GM18502 (cell line): ENCODE results near the gene C14orf119.
A peak's percentile ranks its signal among the peaks of the same experiment; 100 is the strongest.
"Not testable (repeated sequence)": the region's sequence is repeated elsewhere in the genome, so short reads cannot be mapped to it uniquely, and the experiment has no call there.

Source experiments
- ATAC-seq: cut with Tn5 transposase; IDR thresholded peaks from one replicate; pipeline ENCODE4 v1.9.1; 2021; ENCODE audit warnings: mild to moderate bottlenecking; ENCODE audit not compliant: unreplicated experiment, poor library complexity

The C14orf119 gene

DNA sequence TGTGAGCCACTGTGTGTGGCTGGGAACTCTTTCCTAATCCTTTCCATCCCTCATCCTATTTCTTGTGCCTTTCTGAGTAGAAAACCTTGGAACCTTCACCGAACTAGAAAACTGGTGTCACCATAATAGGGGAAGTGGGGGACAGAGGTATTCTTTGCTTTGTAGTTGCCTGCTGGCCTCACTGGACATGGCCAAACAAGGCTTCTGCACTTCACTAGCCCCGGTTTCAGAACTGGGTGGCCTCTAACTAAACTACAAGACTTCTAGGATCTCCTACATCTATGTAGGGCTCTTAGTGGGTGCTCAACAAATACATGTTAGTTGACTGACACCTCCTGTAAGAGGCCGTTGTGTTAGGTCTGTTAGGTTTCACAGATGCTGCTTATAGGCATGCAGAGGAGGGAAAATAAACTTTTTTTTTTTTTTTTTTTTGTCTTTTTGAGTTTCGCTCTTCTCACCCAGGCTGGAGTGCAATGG lies 10.1 kb downstream of the C14orf119 start:
- ATAC-seq, result no peak

DNA sequence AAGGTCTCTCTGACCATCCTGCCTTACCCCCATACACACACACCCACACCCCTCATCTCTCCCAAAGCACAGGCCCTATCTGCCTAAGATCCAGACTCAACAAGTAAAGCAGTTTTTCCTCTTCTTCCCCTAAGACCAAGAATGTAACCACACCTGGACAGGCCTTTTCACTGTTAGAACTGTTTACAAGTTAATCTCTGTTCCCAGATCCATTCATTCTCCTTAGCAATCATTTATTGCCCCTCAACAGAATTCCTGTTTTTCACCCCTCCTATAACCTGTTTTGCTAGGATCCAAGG lies 11.4 kb downstream of the C14orf119 start:
- ATAC-seq, result no peak

DNA sequence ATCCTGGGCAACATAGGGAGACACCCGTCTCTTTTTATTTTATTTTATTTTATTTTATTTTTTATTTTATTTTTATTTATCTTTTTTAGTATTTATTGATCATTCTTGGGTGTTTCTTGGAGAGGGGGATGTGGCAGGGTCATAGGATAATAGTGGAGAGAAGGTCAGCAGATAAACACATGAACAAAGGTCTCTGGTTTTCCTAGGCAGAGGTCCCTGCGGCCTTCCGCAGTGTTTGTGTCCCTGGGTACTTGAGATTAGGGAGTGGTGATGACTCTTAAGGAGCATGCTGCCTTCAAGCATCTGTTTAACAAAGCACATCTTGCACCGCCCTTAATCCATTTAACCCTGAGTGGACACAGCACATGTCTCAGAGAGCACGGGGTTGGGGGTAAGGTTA lies 12.3 kb downstream of the C14orf119 start:
- ATAC-seq, result not testable (repeated sequence)

DNA sequence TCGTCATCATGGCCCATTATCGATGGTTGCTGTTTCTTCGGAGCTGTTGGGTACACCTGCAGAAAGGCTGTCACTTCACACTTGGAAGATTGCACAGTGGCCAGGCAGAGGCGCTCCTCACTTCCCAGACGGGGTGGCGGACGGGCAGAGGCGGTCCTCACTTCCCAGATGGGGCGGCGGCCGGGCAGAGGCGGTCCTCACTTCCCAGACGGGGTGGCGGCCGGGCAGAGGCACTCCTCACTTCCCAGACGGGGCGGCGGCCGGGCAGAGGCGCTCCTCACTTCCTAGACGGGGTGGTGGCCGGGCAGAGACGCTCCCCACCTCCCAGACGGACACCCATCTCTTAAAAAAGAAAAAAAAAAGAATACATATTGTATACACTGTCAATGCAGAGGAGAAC lies 12.9 kb downstream of the C14orf119 start:
- not testable (repeated sequence) for ATAC-seq

DNA sequence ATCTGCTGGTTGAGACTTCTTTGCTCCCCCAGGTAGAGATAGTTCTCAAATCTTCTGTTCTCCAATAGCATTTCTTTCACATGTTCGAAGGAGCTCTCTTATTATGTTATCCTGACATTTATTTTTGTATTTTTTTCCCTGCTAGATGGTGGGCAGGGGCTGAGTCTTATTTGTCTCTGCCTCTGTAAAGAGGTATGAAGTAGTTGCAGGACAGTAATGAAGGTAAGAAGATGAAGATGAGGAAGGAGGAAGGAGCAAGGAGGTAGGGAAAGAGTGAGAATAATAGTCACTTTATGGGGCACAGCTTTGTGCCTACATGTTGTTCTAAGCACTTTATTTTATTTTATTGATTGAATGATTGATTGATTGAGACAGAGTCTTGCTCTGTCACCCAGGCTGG lies 14.5 kb downstream of the C14orf119 start:
- ATAC-seq, result no peak

GRCh38 chr14:23110579-23111365 lies 15.5 kb downstream of the C14orf119 start:
- ATAC-seq, result no peak

GRCh38 chr14:23112359-23113178 lies 17.3 kb downstream of the C14orf119 start:
- no peak for ATAC-seq

DNA sequence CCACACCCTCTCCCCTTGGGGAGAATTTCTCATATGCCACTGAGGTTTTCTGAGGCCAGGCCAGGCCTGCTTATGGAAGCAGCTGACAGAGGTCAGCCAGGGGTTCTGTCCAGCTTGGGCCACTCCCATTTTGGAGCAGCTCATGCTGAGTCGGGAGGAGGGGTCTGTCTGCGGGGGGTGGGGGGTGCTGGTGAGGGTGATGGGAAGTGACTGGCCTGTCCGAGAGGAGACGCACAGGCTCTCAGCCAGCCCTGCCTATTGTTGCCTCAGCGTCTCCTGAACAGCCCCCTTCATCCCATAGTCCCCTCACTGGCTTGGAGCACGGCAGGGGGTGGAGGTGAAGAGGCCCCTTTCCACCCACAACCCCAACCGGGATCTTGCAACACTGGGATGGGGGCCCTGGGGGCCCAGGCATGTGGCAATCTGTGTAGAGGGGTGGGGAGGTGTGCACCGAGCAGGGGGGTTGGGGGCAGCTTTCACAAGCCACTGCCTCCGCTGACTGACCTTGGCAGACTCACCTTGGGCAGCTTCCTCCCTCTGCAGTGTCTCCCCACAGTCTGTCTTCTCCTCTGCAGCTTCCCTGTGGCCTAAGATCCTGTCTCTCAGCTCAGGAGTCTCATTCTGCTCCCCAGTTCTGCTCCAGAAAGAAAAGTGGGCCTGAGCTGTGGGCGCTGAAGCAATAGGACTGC lies 18.3 kb downstream of the C14orf119 start:
- no peak for ATAC-seq

DNA sequence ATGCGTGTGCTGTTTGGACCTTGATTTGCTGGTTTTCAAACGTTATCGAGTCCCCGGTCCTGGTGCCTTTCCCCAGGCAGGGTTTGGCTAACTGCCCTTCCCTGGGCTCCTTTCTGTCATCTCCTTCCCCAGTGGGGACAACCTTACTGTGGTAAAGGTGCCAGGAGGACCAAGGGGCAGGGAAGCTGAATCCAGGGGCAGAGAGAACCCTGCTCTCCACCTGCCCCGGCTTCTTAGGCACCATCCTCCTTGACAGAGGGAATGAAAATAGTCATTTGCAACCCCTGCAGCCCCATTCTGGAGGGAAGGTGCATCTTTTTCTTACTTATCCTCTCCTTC lies 18.8 kb downstream of the C14orf119 start:
- ATAC-seq, result no peak

DNA sequence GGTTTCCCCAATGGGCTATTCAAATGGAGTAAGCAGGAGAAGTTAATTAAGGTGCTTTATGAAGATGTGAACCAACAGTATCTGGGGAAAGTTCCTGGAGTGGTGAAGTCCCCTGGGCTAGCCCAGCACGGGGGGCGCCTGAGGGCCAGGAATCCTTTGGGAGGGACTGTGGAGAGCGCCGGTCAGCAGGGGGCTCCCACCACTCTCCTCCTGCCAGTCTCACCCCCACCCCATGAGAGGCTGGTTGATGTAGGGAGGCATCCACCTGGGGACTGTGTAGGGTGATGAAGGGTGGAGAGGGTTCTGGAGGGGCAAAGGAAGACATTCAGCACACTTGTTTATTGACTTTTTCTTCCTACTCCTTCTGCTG lies 19.3 kb downstream of the C14orf119 start:
- ATAC-seq, result no peak

DNA sequence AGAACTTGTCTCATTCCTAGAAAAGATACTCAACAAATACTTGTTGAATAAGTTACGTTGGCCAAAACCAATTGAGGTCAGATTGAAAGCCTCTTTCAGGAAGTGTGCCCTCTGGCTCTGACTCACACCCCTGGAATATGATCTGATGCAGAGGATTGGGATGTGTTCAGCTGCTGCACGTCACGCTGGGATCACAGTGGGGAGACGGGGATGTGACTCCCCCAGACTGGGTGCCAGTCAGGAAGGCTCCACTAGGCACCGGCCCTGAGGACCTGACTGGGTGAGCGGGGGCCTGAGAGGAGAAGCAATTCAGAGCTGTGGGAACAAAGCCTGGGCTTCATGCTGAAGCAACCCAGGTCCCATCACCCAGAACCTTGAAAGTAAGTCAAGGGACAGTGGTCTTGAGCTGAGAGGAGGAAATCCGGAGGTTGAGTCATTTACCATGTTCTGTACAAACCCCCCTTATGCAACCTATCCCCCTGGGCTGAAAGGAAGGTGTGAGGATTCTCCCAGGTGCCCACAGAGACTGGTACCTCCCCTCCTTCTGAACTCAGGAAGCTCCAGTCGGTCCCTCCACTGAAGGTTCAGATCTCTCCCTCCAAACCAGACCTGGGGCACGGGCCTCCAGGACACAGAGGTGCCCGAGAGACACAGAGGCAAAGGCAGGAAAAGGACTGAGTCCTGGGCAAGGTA lies 19.9 kb downstream of the C14orf119 start:
- no peak for ATAC-seq

DNA sequence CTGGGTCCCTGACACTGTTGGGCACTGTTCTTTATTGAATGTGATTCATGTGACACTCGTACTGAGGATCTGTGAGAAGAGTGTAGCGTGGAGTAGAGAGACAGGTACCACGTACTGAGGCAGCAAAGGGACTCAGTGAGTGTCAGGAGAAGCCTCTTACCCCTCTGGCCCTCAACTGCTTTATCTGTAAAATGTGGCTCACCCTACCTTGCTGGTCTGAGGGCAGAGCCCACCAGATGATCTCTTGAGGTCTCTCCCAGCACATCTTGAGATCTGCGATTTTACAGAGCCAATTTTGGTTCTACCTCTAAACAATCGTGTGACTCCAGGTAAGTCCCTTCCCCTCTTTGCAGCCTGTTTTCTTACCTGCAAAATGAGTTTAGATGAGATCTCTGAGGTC lies 20.6 kb downstream of the C14orf119 start:
- ATAC-seq, result no peak

- ATAC-seq, result no peak
Measured at GRCh38 chr14:23117371-23118020, 22.2 kb downstream of the C14orf119 start.

- ATAC-seq, result no peak
Measured at GRCh38 chr14:23118506-23119362, 23.4 kb downstream of the C14orf119 start, which contains the start of gene CEBPE. Gene CEBPE (minus strand): TSS chr14:23119255. CDS start chr14:23119091, 164 bp downstream.

DNA sequence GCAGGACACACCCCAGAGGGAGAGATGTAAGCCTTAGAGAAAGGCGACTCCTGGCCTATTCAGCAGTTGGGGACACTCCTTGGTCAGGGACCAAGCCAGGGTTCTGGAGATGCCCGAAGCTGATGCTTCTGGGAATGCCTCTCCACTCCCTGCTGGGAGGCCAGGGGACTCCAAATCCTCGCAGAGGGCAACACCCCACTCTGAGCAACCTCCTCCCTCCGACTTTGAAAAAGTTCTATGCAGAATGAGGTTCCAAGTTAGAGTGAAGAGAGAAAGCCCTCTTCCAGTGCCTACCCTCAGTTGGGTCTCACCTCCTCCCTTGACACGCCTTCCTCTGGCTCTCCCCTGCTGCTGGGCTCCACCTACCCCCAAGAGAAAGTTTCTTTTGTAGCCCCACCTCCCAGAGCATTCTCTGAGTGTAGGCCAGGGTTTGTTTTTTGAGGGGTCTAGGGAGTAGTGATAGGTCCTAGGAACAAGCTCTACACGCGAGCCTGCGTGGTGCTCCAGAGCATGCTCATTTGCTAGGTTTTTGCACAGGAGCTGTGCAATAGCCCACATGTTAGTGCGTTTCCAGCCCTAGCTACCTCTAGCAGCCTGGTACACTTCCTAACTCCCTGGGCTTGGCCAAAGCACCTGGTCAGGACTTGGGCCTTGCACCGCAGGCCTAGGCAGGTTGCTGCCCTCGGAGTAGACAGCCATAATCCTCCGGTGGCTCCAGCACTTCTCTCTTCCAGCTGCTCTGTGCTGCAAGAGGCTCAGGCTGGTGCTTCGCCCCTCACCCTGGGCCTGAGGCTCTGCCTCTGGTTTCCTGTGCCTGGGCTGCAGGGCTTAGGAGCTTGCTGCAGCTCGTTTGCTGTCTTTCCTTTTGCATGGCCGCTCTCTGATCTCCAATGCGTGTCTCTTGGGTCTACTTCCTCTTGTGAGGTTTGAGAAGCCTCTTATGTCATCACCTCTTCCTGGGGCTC lies 24.3 kb downstream of the C14orf119 start:
- peak; percentile 37 for ATAC-seq

DNA sequence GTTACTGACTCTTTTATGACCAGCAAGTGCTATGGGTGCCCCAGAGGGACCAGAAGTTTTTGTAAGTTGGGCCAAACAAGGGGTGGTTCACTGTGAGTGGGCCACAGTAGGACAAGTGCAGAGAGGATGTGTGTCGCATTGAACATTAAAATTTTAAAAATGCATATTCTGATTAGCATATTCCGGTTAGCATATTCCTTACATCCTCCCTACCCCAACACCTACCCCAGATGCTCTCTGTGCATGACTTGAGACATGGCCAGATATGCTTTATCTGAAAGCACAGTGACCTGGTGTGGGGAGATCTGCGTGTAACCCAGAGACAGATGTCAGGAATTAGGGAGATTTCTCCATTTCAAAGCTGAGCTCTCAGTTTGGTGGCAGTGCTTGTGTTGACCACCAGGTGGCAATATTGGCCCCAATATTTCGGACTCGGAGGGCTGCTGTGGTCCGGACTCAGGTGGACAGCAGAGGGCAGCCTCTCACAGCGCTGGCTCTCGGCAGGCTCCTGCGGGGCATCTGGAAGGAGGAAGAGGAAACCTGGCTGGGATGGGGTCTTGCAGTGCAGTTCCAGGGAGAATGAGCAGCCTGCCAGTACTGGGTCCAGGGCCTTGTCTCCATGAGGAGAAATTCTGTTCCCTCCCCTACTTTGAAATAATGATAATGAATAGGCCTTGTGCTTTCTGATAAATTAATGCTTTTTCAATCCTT lies 25.4 kb downstream of the C14orf119 start:
- peak; percentile 78 for ATAC-seq

GRCh38 chr14:23121361-23121771 lies 26.1 kb downstream of the C14orf119 start:
- peak; percentile 39 for ATAC-seq
